ENCODE measurements around the gene CTCFL.

The CTCFL gene

DNA sequence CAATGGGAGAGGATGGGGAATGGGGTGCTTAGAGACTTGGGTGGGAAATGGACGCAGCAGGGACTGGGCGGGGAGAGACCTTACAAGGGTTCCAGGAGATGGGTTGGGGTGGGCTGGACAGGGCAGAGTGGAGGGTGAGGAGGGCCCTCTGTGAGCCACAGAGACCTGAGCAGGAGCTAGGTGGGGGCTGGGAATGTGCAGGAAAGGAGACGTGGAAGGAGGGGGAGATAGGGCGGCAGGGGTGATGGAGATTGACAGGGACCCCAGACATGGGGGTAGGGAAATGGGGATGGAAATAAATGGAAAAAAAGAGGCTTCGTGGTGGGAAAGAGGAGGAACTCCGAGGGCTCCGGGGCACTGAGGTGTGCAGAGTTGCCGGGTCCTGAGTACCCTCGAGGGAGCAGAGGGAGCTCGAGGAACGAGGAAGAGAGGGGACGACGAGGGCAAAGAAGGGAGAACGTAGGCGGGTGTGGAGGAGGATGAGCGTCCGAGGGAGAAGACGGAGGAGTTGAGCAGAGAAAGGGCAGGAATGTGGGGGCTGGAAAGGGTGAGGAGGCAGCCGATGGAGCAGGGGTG, 2.0 kb upstream of the CTCFL start:
- no peaks in the 10 kb centered on the region for H3K79me2 ChIP-seq (ENCODE audit: insufficient read depth, low read length)
- peaks cover 10% of the 10 kb centered on the region for H3K27me3 ChIP-seq (ENCODE audit: insufficient read depth, low read length, poor library complexity)
- no peak for TF ChIP-seq EZH2 (IDR thresholded peaks at IDR 0.05; ENCODE audit: borderline replicate concordance, low read depth, low read length, severe bottlenecking)
- TF ChIP-seq, protein P1, sequence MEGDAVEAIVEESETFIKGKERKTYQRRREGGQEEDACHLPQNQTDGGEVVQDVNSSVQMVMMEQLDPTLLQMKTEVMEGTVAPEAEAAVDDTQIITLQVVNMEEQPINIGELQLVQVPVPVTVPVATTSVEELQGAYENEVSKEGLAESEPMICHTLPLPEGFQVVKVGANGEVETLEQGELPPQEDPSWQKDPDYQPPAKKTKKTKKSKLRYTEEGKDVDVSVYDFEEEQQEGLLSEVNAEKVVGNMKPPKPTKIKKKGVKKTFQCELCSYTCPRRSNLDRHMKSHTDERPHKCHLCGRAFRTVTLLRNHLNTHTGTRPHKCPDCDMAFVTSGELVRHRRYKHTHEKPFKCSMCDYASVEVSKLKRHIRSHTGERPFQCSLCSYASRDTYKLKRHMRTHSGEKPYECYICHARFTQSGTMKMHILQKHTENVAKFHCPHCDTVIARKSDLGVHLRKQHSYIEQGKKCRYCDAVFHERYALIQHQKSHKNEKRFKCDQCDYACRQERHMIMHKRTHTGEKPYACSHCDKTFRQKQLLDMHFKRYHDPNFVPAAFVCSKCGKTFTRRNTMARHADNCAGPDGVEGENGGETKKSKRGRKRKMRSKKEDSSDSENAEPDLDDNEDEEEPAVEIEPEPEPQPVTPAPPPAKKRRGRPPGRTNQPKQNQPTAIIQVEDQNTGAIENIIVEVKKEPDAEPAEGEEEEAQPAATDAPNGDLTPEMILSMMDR (IDR thresholded peaks at IDR 0.05; ENCODE audit: borderline replicate concordance, extremely low read depth, low read length, poor library complexity, severe bottlenecking), result no peak
- no peak overlapping the region for H2AFZ ChIP-seq (ENCODE audit: low read depth, low read length)
- no peaks in the 10 kb centered on the region for H3K36me3 ChIP-seq (ENCODE audit: insufficient read depth, low read length)
- no peak overlapping the region for H3K4me2 ChIP-seq (ENCODE audit: insufficient read depth, low read length)
- H3K9ac ChIP-seq (ENCODE audit: low read depth, low read length), result no peak overlapping the region
- H3K9me3 ChIP-seq (ENCODE audit: insufficient read depth, low read length, severe bottlenecking), result no peaks in the 10 kb centered on the region
- ATAC-seq (ENCODE audit: insufficient read depth, low read depth), result no peak
- no peak overlapping the region for H3K4me3 ChIP-seq (ENCODE audit: low read depth in 1 of 2, low read length in 2 of 2)
- no peaks in the 10 kb centered on the region for H3K4me1 ChIP-seq (ENCODE audit: insufficient read depth, low read length)
- H4K20me1 ChIP-seq (ENCODE audit: insufficient read depth, low read length), result 0 out of 2 replicates have a peak, but pooled peaks cover 3% of the 10 kb centered on the region
- DNase-seq, result no peak
- H3K27ac ChIP-seq (ENCODE audit: low read length), result no peak overlapping the region

DNA sequence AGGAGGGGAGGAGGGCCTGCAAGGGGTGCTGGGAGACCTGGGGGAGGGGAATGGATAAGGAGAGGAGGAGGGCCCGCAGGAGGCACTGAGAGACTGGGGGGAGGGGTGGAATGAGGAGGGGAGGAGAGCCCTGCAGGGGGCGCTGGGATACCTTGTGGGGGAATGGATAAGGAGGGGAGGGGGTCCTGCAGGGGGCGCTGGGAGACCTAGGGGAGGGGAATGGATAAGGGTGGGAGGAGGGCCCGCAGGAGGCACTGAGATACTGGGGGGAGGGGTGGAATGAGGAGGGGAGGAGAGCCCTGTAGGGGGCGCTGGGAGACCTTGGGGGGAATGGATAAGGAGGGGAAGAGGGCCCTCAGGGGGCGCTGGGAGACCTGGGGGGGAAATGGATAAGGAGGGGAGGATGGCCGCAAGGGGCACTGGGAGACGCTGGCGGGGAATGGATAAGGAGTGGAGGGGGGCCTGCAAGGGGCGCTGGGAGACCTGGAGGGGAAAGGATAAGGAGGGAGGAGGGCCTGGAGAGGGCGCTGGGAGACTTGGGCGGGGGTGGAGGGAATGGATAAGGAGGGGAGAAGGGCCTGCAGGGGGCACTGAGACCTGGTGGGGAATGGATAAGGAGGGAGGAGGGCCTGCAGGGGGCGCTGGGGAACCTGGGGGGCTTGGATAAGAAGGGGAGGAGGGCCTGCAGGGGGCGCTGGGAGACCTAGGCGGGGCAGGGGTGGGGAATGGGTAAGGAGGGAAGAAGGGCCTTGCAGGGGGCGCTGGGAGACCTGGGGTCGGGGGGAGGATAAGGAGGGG, 1.3 kb upstream of the CTCFL start:
- Histone ChIP-seq H3K4me2 (ENCODE audit: insufficient read depth, low read length) (no peak overlapping the region), H3K27me3 (ENCODE audit: insufficient read depth, low read length, poor library complexity) (peaks cover 11% of the 10 kb centered on the region), H3K9ac (ENCODE audit: low read depth, low read length) (no peak overlapping the region), H2AFZ (ENCODE audit: low read depth, low read length) (no peak overlapping the region), H3K4me3 (ENCODE audit: low read depth in 1 of 2, low read length in 2 of 2) (no peak overlapping the region), H3K27ac (ENCODE audit: low read length) (no peak overlapping the region), H4K20me1 (ENCODE audit: insufficient read depth, low read length) (0 out of 2 replicates have a peak, but pooled peaks cover 3% of the 10 kb centered on the region), H3K36me3 (ENCODE audit: insufficient read depth, low read length) (no peaks in the 10 kb centered on the region), H3K9me3 (ENCODE audit: insufficient read depth, low read length, severe bottlenecking) (no peaks in the 10 kb centered on the region), H3K4me1 (ENCODE audit: insufficient read depth, low read length) (no peaks in the 10 kb centered on the region), H3K79me2 (ENCODE audit: insufficient read depth, low read length) (no peaks in the 10 kb centered on the region)
- ATAC-seq (ENCODE audit: insufficient read depth, low read depth) (peak; percentile 52; the same call in 1 of the 3 replicates), DNase-seq (peak; percentile 38)
- no peak for TF ChIP-seq EZH2 (IDR thresholded peaks at IDR 0.05; ENCODE audit: borderline replicate concordance, low read depth, low read length, severe bottlenecking)
- TF ChIP-seq, protein P1 (IDR thresholded peaks at IDR 0.05; ENCODE audit: borderline replicate concordance, extremely low read depth, low read length, poor library complexity, severe bottlenecking), result peak; percentile 44

DNA sequence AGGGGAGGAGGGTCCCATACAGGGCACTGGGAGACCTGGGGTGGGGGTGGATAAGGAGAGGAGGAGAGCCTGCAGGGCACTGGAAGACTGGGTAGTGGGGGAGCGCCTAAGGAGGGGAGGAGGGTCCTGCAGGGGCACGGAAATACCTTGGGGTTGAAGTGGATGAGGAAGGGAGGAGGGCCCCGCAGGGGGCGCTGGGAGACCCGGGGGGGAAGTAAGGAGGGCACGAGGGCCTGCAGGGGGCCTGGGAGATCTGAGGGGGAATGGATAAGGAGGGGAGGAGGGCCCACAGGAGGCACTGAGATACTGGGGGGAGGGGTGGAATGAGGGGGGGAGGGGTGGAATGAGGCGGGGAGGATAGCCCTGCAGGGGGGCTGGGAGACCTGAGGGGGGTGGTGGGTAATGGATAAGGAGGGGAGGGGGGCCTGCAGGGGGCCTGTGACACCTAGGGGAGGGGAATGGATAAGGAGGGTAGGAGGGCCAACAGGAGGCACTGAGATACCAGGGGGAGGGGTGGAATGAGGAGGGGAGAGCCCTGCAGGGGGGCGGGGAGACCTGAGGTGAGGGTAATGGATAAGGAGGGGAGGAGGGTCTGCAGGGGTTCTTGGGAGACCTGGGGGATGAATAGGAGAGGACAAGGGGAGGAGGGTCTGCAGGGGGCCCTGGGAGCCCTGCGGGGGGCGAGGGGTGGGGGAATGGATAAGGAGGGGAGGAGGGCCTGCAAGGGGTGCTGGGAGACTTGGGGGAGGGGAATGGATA, 567 bp upstream of the CTCFL start:
- Histone ChIP-seq H4K20me1 (ENCODE audit: insufficient read depth, low read length) (0 out of 2 replicates have a peak, but pooled peaks cover 3% of the 10 kb centered on the region), H3K9ac (ENCODE audit: low read depth, low read length) (no peak overlapping the region), H3K9me3 (ENCODE audit: insufficient read depth, low read length, severe bottlenecking) (no peaks in the 10 kb centered on the region), H3K27me3 (ENCODE audit: insufficient read depth, low read length, poor library complexity) (peaks cover 19% of the 10 kb centered on the region), H2AFZ (ENCODE audit: low read depth, low read length) (no peak overlapping the region), H3K27ac (ENCODE audit: low read length) (no peak overlapping the region), H3K4me1 (ENCODE audit: insufficient read depth, low read length) (no peaks in the 10 kb centered on the region), H3K36me3 (ENCODE audit: insufficient read depth, low read length) (no peaks in the 10 kb centered on the region), H3K79me2 (ENCODE audit: insufficient read depth, low read length) (no peaks in the 10 kb centered on the region), H3K4me2 (ENCODE audit: insufficient read depth, low read length) (no peak overlapping the region), H3K4me3 (ENCODE audit: low read depth in 1 of 2, low read length in 2 of 2) (no peak overlapping the region)
- TF ChIP-seq, protein P1 (IDR thresholded peaks at IDR 0.05; ENCODE audit: borderline replicate concordance, extremely low read depth, low read length, poor library complexity, severe bottlenecking), result no peak
- TF ChIP-seq EZH2 (IDR thresholded peaks at IDR 0.05; ENCODE audit: borderline replicate concordance, low read depth, low read length, severe bottlenecking), result no peak
- no peak for ATAC-seq (ENCODE audit: insufficient read depth, low read depth)
- no peak for DNase-seq

All from DND-41 (cell line).